Stomach smooth muscle (tissue), 2 donors: Measurements from ENCODE around the gene ABHD2.
A peak's percentile ranks its signal among the peaks of the same experiment; 100 is the strongest.
"Not testable (repeated sequence)": the region's sequence is repeated elsewhere in the genome, so short reads cannot be mapped to it uniquely, and the experiment has no call there.

Experiments used
- H3K27ac ChIP-seq: one replicate; pipeline ENCODE4 v1.7.0; 2013; ENCODE audit warnings: mild to moderate bottlenecking, low read length, inconsistent platforms
- H3K27me3 ChIP-seq, 2 donors: one replicate each; pipeline ENCODE4 v1.7.0; 2013; ENCODE audit warnings: low read length in 2 of 2; ENCODE audit not compliant: insufficient read depth in 2 of 2, control insufficient read depth in 1 of 2
- H3K36me3 ChIP-seq, 2 donors: one replicate each; pipeline ENCODE4 v1.7.0; 2013; ENCODE audit warnings: low read length in 2 of 2; ENCODE audit not compliant: control insufficient read depth in 2 of 2, insufficient read depth in 2 of 2
- H3K4me1 ChIP-seq: one replicate; pipeline ENCODE4 v1.7.0; 2013; ENCODE audit warnings: low read length; ENCODE audit not compliant: control insufficient read depth, insufficient read depth
- H3K4me3 ChIP-seq, 2 donors: one replicate each; pipeline ENCODE4 v1.7.0; 2013; ENCODE audit warnings: low read length in 2 of 2
- H3K9ac ChIP-seq, 2 donors: one replicate each; pipeline ENCODE4 v1.7.0; 2013; ENCODE audit warnings: low read length in 2 of 2, mild to moderate bottlenecking in 1 of 2
- H3K9me3 ChIP-seq, 2 donors: one replicate each; pipeline ENCODE4 v1.7.0; 2013; ENCODE audit warnings: low read length in 2 of 2; ENCODE audit not compliant: control insufficient read depth in 2 of 2
- donor health status: healthy.
- donor health status: Pancreatic carcinoma.

Gene ABHD2

DNA sequence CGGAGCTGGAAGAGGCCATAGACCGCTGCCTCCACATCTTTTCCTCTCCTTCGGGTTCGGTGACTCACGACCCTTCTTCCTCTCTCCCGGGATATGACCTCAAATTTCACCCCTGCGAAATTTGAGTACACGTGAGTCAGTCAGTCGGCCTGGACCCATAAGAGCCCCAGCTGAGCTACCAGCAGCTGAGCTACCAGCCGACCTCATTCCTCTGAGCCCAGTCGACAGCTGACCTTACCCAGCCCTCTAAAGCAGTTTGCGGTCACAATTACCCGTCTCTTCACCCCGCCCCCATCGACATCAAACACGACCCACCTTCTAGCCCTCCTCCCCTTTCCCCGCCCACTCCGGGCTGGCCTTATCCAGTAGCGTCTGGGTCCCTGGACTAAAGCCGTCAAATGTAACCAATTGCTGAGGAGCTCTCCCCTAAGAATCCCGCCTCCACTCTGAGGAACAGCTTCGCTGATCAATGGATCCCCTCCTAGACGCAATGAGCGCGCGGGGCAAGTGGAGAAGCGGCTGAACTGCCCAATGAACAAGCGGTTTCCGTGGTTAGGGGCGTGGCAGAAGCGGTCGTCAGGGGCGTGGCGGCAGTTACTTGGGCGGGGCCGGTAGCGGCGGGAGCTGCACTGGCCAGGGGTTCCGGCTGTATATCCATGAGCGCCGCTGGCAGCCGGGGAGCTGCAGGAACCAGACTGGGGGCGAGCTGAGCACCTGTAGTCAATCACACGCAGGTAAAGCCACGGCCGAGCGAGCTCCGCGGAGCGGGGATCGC is at the start of gene ABHD2:
Gene ABHD2 (plus strand): TSS at position 627 of the 775 bp plus-strand sequence. CDS start 27,872 bp downstream, outside the sequence.
- peak within 1 kb of the TSS; percentile 91 for H3K27ac ChIP-seq
- H3K4me3 ChIP-seq, result peak within 1 kb of the TSS; percentile 81 to 92
- no peaks in the 10 kb centered on the region for H3K36me3 ChIP-seq
- peak within 1 kb of the TSS; percentile 89 to 90 for H3K9ac ChIP-seq
- H3K9me3 ChIP-seq, result no peaks in the 10 kb centered on the region
- H3K4me1 ChIP-seq, result peaks cover 45% of the 10 kb centered on the region
- H3K27me3 ChIP-seq, result no peaks in the 10 kb centered on the region

DNA sequence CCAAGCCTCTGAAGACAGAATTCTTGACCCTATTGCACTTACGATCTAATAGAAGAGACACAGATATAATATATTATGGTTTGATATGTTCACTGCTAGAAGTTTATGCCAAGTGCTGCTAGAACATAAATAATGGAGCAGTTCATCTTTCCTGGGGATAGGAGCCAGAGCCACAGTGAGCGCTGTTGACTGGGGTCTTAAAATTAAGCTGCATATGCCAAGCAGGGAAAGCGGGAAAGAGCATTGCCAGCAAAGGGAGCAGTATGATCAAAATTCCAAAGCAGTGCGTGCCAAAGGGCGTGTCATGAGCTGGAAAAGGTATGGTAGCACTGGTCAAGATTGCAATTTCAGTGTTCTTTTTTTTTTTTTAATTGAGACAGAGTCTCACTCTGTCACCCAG is 49.1 kb upstream of the ABHD2 start:
- Histone ChIP-seq H3K27me3 (no peaks in the 10 kb centered on the region), H3K9ac (no peak overlapping the region), H3K4me1 (peaks cover 16% of the 10 kb centered on the region), H3K4me3 (peak overlapping the region in 1 of 2 donors; percentile 15), H3K36me3 (no peaks in the 10 kb centered on the region), H3K27ac (no peak overlapping the region), H3K9me3 (no peaks in the 10 kb centered on the region)

GRCh38 chr15:89041507-89041906 is 46.7 kb upstream of the ABHD2 start:
- no peak overlapping the region for H3K27ac ChIP-seq
- no peaks in the 10 kb centered on the region for H3K36me3 ChIP-seq
- peaks cover 16% of the 10 kb centered on the region for H3K4me1 ChIP-seq
- peak overlapping the region in 1 of 2 donors; percentile 49 for H3K4me3 ChIP-seq
- no peak overlapping the region for H3K9ac ChIP-seq
- H3K9me3 ChIP-seq, result no peaks in the 10 kb centered on the region
- no peaks in the 10 kb centered on the region for H3K27me3 ChIP-seq

GRCh38 chr15:89042387-89042786 is 45.9 kb upstream of the ABHD2 start:
- no peaks in the 10 kb centered on the region for H3K36me3 ChIP-seq
- no peak overlapping the region for H3K27ac ChIP-seq
- H3K27me3 ChIP-seq, result no peaks in the 10 kb centered on the region
- H3K9ac ChIP-seq, result no peak overlapping the region
- no peak overlapping the region for H3K4me3 ChIP-seq
- H3K9me3 ChIP-seq, result no peaks in the 10 kb centered on the region
- peaks cover 16% of the 10 kb centered on the region for H3K4me1 ChIP-seq

GRCh38 chr15:89043031-89044002 is 44.9 kb upstream of the ABHD2 start:
- Histone ChIP-seq H3K36me3 (no peaks in the 10 kb centered on the region), H3K9ac (no peak overlapping the region), H3K27me3 (no peaks in the 10 kb centered on the region), H3K27ac (no peak overlapping the region), H3K4me3 (no peak overlapping the region), H3K4me1 (peaks cover 16% of the 10 kb centered on the region), H3K9me3 (no peaks in the 10 kb centered on the region)

- not testable (repeated sequence) for H3K27ac ChIP-seq, H3K4me1 ChIP-seq, H3K36me3 ChIP-seq, H3K4me3 ChIP-seq, H3K27me3 ChIP-seq, H3K9me3 ChIP-seq, H3K9ac ChIP-seq
Observed at GRCh38 chr15:89049016-89049666, 39.1 kb upstream of the ABHD2 start.

DNA sequence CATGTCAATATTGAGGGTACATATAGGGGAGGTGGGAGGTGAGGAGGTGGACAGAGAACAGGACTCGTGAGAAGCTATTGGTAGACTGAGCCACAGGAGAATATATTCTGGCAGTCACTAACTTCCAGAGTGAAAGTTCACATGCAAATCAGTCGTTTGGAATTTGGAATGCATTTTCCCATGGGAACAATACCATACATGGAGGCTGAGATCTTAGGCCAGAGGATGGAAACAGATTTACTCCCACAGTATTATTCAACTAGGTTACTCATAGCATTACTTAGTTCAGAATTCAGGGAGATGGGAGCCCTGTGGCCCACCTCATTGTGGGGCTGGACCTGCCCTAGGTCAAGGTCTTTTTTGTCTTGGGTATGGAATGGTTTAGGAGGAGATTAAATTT is 36.4 kb upstream of the ABHD2 start:
- H3K27ac ChIP-seq, result peak overlapping the region; percentile 62
- H3K9ac ChIP-seq, result no peak overlapping the region
- peaks cover 7% of the 10 kb centered on the region for H3K4me1 ChIP-seq
- H3K27me3 ChIP-seq, result no peaks in the 10 kb centered on the region
- no peaks in the 10 kb centered on the region for H3K9me3 ChIP-seq
- H3K36me3 ChIP-seq, result no peaks in the 10 kb centered on the region
- no peak overlapping the region for H3K4me3 ChIP-seq

GRCh38 chr15:89052474-89052873 is 35.8 kb upstream of the ABHD2 start:
- H3K27me3 ChIP-seq, result no peaks in the 10 kb centered on the region
- H3K9ac ChIP-seq, result no peak overlapping the region
- peaks cover 7% of the 10 kb centered on the region for H3K4me1 ChIP-seq
- peak overlapping the region; percentile 62 for H3K27ac ChIP-seq
- no peaks in the 10 kb centered on the region for H3K36me3 ChIP-seq
- H3K4me3 ChIP-seq, result no peak overlapping the region
- no peaks in the 10 kb centered on the region for H3K9me3 ChIP-seq

DNA sequence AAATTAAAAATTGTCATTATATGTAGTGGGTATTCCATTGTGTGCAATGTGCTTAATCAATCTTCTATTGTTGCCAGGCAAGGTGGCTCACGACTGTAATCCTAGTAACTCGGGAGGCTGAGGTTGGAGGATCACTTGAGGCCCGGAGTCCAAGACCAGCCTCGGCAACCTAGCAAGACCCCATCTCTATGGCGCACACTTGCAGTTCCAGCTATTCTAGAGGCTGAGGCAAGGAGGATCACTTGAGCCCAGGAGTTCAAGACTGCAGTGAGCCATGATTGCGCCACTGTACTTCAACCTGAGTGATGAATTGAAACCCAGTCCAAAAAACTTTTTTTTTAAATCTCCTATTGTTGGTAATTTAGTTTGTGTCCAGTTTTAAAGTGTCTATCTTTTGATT is 33.4 kb upstream of the ABHD2 start:
- Histone ChIP-seq H3K9me3 (no peaks in the 10 kb centered on the region), H3K4me1 (peaks cover 9% of the 10 kb centered on the region), H3K27ac (no peak overlapping the region), H3K36me3 (no peaks in the 10 kb centered on the region), H3K4me3 (no peak overlapping the region), H3K27me3 (no peaks in the 10 kb centered on the region), H3K9ac (no peak overlapping the region)

DNA sequence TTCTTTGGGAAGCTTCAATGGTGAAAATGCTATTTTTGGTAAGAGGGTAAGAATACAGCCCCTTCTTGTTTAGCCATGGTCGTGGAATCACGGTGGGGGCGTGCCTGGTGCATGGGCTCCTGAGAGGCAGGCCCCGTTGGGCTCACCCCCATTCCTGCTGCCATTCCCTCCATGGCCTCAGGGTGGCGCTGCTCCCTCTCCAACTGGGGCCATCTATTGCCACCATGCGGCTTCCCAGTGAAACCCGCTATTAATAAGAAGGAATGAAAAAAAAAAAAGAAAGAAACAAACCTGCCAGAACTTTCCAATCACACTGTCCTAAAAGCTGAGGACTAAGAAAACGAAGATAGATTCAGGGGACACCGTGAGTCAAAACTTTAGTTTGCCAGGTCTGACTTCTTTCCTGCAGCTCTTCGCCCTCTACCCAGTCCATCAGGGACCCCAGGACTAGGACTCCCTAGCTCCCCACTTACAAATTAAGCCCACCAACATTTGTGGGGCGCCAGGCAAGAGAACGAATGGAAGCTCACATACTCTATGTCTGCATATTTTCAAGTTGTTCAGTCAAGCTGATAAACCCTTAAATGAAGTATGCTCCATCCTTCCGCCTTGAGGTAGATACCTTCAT is 30.6 kb upstream of the ABHD2 start:
- Histone ChIP-seq H3K27ac (no peak overlapping the region), H3K9ac (no peak overlapping the region), H3K9me3 (no peaks in the 10 kb centered on the region), H3K4me3 (no peak overlapping the region), H3K36me3 (no peaks in the 10 kb centered on the region), H3K27me3 (no peaks in the 10 kb centered on the region), H3K4me1 (peaks cover 3% of the 10 kb centered on the region)
